Muscle of leg (tissue), 11 donors: ENCODE measurements around the gene RAB9A. TPM values are rescaled to one million over a fixed set of nuclear protein-coding genes. Genes with fewer than 3 reads are reported as not detected.

Experiments
- DNase-seq: peaks from one replicate; pipeline ENCODE4 v3.0.0; 2013
- H3K27ac ChIP-seq: one replicate; pipeline ENCODE4 v1.5.1; 2013; ENCODE audit warnings: mild to moderate bottlenecking, low read length, control low read depth
- H3K27me3 ChIP-seq: one replicate; pipeline ENCODE4 v1.6.1; 2013; ENCODE audit warnings: low read length; ENCODE audit not compliant: control insufficient read depth, insufficient read depth
- H3K36me3 ChIP-seq: one replicate; pipeline ENCODE4 v1.6.1; 2013; ENCODE audit warnings: low read length; ENCODE audit not compliant: control insufficient read depth, insufficient read depth
- H3K4me1 ChIP-seq: one replicate; pipeline ENCODE4 v1.6.1; 2013; ENCODE audit warnings: low read length; ENCODE audit not compliant: control insufficient read depth, insufficient read depth
- H3K4me3 ChIP-seq: one replicate; pipeline ENCODE4 v1.5.1; 2013; ENCODE audit warnings: low read length, control low read depth
- H3K9me3 ChIP-seq: replicated peaks from 2 replicates; pipeline ENCODE4 v1.6.1; 2013; ENCODE audit warnings: low read depth, low read length; ENCODE audit not compliant: control insufficient read depth
- WGBS: methylation state at CpG from one replicate; pipeline ENCODE4 v1.1.5; 2013; ENCODE audit warnings: missing lambda C conversion rate; ENCODE audit not compliant: insufficient coverage; 5-methylcytosine and 5-hydroxymethylcytosine counted together
- polyA plus RNA-seq, 8 donors: library from polyadenylated mRNA; unstranded; fragments of 120-200 nt; gene quantifications; one replicate each; pipeline versions ENCODE4 v1.2.1 to v1.2.3, GENCODE V29; 2013; ENCODE audit warnings: inconsistent platforms in 1 of 8, low replicate concordance in 1 of 8; ENCODE audit not compliant: insufficient read length in 8 of 8, insufficient read depth in 1 of 8
- total RNA-seq: library from RNA; stranded (reverse); fragments of 120-200 nt; gene quantifications from one replicate; pipeline ENCODE4 v1.2.4, GENCODE V29; 2013

Gene RAB9A
- total and polyA plus RNA-seq, 9 donors: 14.0 to 24.2 (median 19.8) TPM

GRCh38 chrX:13651150-13651549 is 37.8 kb upstream of the RAB9A start:
- Histone ChIP-seq H3K4me3 (no peak overlapping the region), H3K36me3 (peaks cover 6% of the 10 kb centered on the region), H3K27ac (no peak overlapping the region), H3K9me3 (no peaks in the 10 kb centered on the region), H3K4me1 (peaks cover 17% of the 10 kb centered on the region), H3K27me3 (peaks cover 37% of the 10 kb centered on the region)
- 58% methylated on average over 3 of the region's 3 CpGs for WGBS
- no peak for DNase-seq

DNA sequence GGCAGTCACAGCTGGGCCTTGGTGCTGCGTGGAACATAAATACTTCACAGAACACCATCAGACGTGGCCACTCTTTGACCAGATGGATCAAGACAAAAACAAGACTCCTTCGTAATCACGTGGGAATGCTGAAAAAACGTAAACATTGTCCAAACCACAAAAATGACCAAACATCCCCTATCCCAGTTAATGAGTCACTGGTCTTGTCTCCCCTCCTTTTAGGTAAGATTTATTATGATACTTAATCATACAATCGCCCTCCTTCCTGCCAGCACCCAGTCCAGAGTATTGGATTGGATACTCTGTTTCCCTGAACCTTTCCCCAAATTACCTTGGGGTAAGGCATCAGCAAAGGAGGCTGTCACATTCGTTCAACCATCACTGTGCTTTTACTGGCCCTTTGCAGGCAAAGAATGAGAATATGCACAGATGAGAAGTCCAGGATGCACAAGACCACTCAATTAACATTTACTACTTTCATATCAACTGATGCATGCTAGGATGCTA is 36.6 kb upstream of the RAB9A start:
- Histone ChIP-seq H3K36me3 (peaks cover 6% of the 10 kb centered on the region), H3K4me3 (peak overlapping the region; percentile 41), H3K27ac (peak overlapping the region; percentile 83), H3K9me3 (no peaks in the 10 kb centered on the region), H3K27me3 (peaks cover 31% of the 10 kb centered on the region), H3K4me1 (peaks cover 13% of the 10 kb centered on the region)
- no peak for DNase-seq
- WGBS: 50% methylated on average over 1 of the region's 7 CpGs

DNA sequence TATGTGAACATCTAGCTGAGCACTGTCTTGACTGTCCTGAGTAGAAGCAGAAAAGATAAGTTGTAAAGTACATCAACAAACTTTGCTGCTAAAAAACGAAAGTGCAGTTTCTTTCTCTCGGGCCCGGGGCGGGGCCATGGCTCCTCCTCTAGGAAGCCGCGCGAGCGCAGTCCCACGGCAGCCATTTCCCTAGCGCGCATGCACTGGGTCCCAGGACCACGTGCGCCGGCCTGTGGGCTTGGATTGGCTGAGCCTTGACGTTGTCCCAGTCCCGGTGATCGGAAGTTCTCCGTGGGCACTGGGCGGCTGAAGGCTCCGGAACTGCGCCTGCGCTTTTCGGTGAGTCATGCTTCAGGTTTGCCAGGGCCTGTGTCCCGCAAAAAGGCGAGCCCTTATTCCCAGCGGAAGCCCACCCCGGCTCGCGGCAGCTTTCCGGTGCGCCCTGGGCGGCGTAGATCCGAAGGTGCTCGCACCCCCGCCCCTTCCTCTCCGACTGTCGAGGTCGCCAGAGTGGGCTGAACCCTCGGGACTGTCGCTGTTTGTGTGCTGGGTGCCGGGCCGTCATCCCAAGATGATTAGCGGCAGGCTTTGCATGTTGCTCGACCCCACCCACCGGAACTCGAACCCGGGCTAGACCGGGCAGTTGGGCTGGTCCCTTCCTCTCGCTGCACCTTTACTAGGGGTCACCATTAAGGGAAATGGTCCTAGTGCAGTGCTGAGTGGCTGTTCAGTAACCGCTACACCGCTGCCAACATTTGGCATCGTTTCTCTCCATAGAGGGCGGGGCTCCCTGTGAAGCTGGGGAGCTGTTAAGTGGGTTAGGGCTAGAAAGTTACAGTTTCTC is 35.9 kb upstream of the RAB9A start, which contains the start of gene TCEANC:
TSS of gene TCEANC (plus strand) at position 292 of the 844 bp plus-strand sequence. CDS start 9,368 bp downstream, outside the sequence.
- Histone ChIP-seq H3K27me3 (peaks cover 34% of the 10 kb centered on the region), H3K9me3 (no peaks in the 10 kb centered on the region), H3K4me1 (peaks cover 13% of the 10 kb centered on the region), H3K27ac (peak within 1 kb of the TSS; percentile 98), H3K36me3 (peaks cover 6% of the 10 kb centered on the region), H3K4me3 (peak within 1 kb of the TSS; percentile 66)
- DNase-seq: peak; percentile 99
- WGBS: 7% methylated on average over 48 of the region's 54 CpGs

- DNase-seq: no peak
- no peak overlapping the region for H3K4me3 ChIP-seq
- peak overlapping the region; percentile 98 for H3K27ac ChIP-seq
- H3K27me3 ChIP-seq: peaks cover 30% of the 10 kb centered on the region
- peaks cover 9% of the 10 kb centered on the region for H3K4me1 ChIP-seq
- peaks cover 6% of the 10 kb centered on the region for H3K36me3 ChIP-seq
- no peaks in the 10 kb centered on the region for H3K9me3 ChIP-seq
These were observed 34.8 kb upstream of the RAB9A start for GRCh38 chrX:13654116-13654515.

DNA sequence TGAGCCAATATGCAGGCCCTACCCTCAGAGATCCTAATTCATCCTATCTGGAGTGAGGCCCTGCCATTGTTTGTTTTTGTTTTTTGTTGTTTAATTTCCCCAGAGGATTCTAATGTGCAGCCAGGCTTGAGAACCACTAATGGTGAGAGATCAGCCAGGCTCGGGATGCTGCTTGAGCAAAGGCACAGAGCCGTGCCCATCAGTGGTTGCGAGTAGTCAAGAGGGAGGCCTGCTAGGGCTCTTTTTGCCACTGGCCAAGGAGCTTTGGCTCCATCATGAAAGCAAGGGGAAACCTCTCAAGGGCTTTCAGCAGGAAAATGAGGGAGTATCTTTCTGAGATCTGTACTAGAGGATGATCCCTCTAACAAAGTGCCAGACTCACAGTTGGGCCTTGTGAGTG is 33.3 kb upstream of the RAB9A start:
- H3K9me3 ChIP-seq: no peaks in the 10 kb centered on the region
- peaks cover 27% of the 10 kb centered on the region for H3K27me3 ChIP-seq
- H3K4me3 ChIP-seq: no peak overlapping the region
- no peak overlapping the region for H3K27ac ChIP-seq
- peaks cover 8% of the 10 kb centered on the region for H3K36me3 ChIP-seq
- WGBS: 65% methylated on average over 2 of the region's 3 CpGs
- no peak for DNase-seq
- peaks cover 6% of the 10 kb centered on the region for H3K4me1 ChIP-seq

DNA sequence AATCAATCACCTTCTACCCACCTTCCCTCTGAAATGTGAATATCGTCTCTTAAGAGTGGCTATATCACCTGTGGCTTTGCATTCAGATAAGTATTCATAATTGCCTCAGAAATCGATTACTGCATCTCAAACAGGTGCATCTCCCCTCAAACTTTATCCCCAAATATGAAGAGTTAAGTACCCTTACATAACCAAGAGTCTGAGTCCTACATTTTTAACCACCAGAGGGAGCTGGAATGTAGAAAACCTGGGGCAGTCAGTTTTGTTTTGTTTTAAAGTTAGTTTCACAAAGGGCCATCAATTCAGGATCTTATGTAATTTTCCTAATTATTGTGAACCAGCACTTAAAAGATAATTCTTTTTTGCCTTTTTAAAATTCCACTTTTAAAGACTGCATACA is 30.3 kb upstream of the RAB9A start:
- Histone ChIP-seq H3K9me3 (no peaks in the 10 kb centered on the region), H3K27me3 (peaks cover 24% of the 10 kb centered on the region), H3K36me3 (peaks cover 14% of the 10 kb centered on the region), H3K4me3 (no peak overlapping the region), H3K4me1 (no peaks in the 10 kb centered on the region), H3K27ac (no peak overlapping the region)
- no CpG with 5 or more reads among the region's 2 CpGs for WGBS
- DNase-seq: peak; percentile 78

- DNase-seq: no peak
- no peaks in the 10 kb centered on the region for H3K4me1 ChIP-seq
- H3K27ac ChIP-seq: no peak overlapping the region
- no peak overlapping the region for H3K4me3 ChIP-seq
- H3K36me3 ChIP-seq: peaks cover 14% of the 10 kb centered on the region
- no peaks in the 10 kb centered on the region for H3K9me3 ChIP-seq
- no CpG with 5 or more reads among the region's 6 CpGs for WGBS
- H3K27me3 ChIP-seq: peaks cover 24% of the 10 kb centered on the region
These were observed 29.9 kb upstream of the RAB9A start for GRCh38 chrX:13659063-13659462.

- H3K9me3 ChIP-seq: no peaks in the 10 kb centered on the region
- H3K4me1 ChIP-seq: no peaks in the 10 kb centered on the region
- DNase-seq: peak; percentile 38
- peak overlapping the region; percentile 10 for H3K4me3 ChIP-seq
- peak overlapping the region; percentile 80 for H3K27ac ChIP-seq
- H3K27me3 ChIP-seq: peaks cover 21% of the 10 kb centered on the region
- WGBS: 69% methylated on average over 4 of the region's 6 CpGs
- peaks cover 8% of the 10 kb centered on the region for H3K36me3 ChIP-seq
These were observed 27.1 kb upstream of the RAB9A start for GRCh38 chrX:13661735-13662288.

DNA sequence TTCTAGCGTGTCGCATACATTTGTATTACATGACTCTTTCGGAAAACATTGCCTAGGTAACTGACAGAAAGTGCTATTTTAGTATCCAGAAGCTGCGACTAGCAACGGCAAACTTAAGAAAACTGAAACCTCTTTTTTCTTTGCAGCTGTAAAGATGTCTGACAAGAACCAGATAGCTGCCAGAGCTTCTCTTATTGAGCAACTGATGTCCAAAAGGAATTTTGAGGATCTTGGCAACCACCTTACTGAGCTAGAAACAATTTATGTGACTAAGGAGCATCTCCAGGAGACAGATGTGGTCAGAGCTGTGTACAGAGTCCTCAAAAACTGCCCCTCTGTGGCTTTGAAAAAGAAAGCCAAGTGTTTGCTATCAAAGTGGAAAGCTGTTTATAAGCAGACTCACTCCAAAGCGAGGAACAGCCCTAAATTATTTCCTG is 26.6 kb upstream of the RAB9A start:
- Histone ChIP-seq H3K36me3 (peaks cover 8% of the 10 kb centered on the region), H3K4me1 (no peaks in the 10 kb centered on the region), H3K27me3 (peaks cover 25% of the 10 kb centered on the region), H3K9me3 (no peaks in the 10 kb centered on the region), H3K27ac (peak overlapping the region; percentile 80), H3K4me3 (peak overlapping the region; percentile 10)
- WGBS: 47% methylated on average over 5 of the region's 6 CpGs
- peak; percentile 88 for DNase-seq

DNA sequence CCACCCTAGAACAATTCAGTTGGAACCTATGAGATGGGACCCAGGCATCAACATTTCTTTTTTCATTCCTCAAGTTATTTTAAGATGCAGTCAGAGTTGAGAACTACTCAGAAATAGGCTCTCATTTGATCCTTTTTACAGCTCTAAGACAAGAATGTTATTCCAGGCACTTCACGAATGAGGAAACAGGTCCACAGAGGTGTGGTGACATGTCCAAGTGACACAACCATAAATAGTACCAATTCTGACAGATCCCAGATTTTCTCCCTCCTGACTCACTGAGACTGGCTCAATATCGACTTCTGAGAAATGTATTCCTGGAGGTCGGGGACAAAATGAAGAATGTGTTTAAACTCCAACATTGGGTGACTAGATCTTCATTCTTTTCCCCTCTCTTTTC is 24.9 kb upstream of the RAB9A start:
- no peak for DNase-seq
- Histone ChIP-seq H3K9me3 (no peaks in the 10 kb centered on the region), H3K27ac (no peak overlapping the region), H3K4me3 (no peak overlapping the region), H3K36me3 (peaks cover 10% of the 10 kb centered on the region), H3K4me1 (no peaks in the 10 kb centered on the region), H3K27me3 (peaks cover 32% of the 10 kb centered on the region)
- WGBS: 60% methylated on average over 1 of the region's 3 CpGs
